ENCODE results near the gene HSF2BP.
"Not testable (repeated sequence)": the region's sequence is repeated elsewhere in the genome, so short reads cannot be mapped to it uniquely, and the experiment has no call there.

The HSF2BP gene

GRCh38 chr21:43596616-43597015, 62.7 kb downstream of the HSF2BP start:
- no peak for DNase-seq

DNA sequence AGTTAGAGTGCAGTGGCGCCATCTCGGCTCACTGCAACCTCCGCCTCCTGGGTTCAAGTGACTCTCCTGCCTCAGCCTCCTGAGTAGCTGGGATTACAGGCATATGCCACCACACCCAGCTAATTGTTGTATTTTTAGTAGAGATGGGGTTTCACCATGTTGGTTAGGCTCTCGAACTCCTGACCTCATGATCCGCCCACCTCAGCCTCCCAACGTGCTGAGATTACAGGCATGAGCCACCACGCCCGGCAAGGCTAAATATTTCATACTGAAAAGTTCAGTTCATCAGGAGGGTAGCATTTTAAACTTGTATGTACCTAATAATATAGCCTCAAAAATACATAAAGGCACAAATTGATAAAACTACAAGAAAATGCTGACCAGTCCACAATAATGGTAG, 63.5 kb downstream of the HSF2BP start:
- not testable (repeated sequence) for DNase-seq

DNA sequence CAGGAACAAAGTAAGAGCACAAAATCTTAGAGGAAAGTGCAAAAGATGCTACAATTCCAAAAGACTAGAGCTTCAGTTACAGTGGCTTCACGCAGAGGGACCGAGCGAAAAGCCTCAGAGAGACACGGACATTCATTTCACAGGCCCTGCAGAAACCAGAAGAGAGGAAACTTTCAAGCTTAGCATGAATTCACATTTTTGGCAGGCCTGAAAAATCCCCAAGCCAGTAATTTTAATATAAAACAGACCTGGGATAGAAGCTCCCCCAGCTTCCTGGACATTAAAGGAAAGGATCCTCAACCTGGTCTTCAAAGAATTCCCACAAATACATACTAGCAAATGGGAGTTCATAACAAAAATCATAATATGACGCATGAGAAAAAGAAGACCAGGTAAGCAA, 66.2 kb downstream of the HSF2BP start:
- DNase-seq: no peak

- DNase-seq: no peak
Observed at GRCh38 chr21:43591571-43591970, 67.7 kb downstream of the HSF2BP start.

DNA sequence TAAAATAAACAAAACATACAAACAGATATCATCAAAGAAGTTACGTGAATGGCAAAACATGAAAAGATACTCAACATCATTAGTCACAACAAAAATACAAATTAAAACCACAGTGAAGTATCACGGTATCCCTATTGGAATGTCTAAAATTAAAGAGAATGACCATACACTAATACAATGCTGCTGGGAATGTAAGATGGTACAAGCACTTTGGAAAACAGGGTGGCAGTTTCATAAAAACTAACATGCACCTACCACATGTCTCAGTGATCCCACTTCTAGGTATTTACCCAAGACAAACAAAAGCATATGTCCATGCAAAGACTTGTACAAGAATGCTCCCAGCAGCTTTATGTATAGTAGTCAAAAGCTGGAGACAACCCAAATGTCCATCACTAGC, 69.1 kb downstream of the HSF2BP start:
- DNase-seq: peak; percentile 37

GRCh38 chr21:43588957-43589356, 70.3 kb downstream of the HSF2BP start:
- DNase-seq: no peak

GRCh38 chr21:43585924-43586413, 73.3 kb downstream of the HSF2BP start:
- peak; percentile 99 for DNase-seq

- no peak for DNase-seq
Observed at GRCh38 chr21:43585514-43585913, 73.8 kb downstream of the HSF2BP start.

GRCh38 chr21:43581453-43581852, 77.8 kb downstream of the HSF2BP start:
- DNase-seq: no peak

GRCh38 chr21:43578677-43579303, 80.5 kb downstream of the HSF2BP start:
- DNase-seq: peak; percentile 69

GRCh38 chr21:43575473-43575844, 83.8 kb downstream of the HSF2BP start:
- DNase-seq: no peak

DNA sequence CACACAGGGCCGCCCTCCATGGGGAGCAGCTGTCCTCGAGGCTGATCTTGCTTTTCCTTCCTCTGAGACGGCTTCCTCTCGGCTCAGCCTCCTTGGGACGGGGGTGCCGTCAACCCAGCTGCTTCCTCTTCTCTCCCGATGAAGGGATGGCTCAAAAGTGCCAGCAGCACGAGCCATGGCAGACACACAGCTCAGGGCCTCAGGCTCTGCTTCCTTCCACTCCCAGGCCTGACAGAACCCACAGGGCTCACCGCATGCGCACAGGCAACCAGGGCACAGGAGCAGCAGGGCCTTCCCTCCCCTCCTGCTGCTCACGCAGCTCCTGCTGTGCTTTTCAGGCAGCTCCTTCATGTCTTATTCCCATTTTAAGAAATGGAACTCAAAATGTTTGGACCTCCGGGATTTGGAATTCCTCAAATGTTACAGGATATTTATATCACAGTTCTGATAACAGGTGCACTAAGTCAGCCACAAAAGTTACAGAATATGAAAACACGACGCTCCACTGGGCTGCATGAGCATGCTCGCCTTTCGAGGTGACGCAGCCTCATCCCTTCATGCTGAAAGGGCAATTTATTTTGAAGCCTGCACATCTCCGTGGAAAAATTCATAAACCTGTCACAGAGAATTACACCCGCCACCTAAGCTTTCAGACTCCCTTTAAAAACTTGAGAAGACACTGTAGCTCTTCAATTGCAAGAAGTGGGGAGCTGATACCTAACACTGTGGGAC, 84.4 kb downstream of the HSF2BP start:
- DNase-seq: no peak

DNA sequence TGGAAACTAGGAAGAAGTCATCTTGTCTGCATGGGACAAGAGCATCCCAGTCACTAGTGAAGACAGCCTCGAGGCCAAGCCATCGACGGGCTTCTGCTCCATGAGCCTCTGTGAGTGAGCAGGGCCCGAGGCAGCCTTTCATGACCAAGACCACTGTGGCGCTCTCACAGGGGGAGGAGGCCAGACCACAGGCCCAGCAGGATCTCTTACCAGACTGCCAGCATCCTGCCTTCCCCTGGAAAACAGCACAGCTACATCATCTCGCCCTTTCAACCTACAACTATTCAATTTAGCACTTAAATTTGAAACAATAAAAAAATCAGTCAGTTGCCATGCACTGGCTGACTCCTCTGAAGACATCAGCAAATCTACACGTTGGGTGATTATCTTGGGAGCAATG, 85.4 kb downstream of the HSF2BP start:
- DNase-seq: no peak

DNA sequence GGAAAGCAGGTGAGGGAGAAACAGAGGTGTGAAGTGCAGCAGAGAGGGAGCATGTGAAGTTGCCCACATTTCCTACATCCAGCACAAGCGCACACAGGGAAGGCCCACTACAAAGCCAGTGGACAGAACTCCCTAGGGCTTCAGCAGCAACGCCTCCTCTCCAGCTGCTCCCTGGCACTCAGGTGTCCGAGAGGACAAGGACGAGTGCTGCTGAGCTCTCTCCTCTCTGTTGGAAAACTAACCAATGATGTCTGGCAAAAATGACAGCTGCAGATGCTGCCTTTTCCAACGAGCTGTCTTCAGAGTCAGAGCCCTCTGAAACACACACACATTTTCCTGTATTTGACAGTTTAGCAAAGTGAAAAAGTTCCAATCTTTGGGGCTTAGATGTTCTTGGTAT, 86.8 kb downstream of the HSF2BP start:
- no peak for DNase-seq

- no peak for DNase-seq
Observed at GRCh38 chr21:43571976-43572375, 87.3 kb downstream of the HSF2BP start.

- not testable (repeated sequence) for DNase-seq
Observed at GRCh38 chr21:43570195-43570594, 89.1 kb downstream of the HSF2BP start.

GRCh38 chr21:43562451-43562850, 96.8 kb downstream of the HSF2BP start:
- DNase-seq: not testable (repeated sequence)

DNA sequence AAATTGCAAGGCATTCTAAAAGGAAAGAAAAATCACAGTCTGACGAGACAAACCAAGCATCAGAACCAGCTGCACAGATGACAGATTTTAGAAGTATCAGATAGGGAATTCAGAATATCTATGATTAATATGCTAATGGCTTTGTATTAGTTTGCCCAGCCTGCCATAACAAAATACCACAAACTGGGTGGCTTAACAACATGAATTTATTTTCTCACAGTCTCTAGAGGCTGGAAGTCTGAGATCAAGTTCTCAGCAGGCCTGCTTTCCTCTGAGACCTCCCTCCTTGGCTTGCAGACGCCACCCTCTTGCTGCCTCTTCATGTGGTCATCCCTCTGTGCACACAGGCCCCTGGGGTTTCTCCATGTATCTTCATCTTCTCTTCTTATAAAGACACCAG, 118.7 kb downstream of the HSF2BP start:
- DNase-seq: not testable (repeated sequence)

DNA sequence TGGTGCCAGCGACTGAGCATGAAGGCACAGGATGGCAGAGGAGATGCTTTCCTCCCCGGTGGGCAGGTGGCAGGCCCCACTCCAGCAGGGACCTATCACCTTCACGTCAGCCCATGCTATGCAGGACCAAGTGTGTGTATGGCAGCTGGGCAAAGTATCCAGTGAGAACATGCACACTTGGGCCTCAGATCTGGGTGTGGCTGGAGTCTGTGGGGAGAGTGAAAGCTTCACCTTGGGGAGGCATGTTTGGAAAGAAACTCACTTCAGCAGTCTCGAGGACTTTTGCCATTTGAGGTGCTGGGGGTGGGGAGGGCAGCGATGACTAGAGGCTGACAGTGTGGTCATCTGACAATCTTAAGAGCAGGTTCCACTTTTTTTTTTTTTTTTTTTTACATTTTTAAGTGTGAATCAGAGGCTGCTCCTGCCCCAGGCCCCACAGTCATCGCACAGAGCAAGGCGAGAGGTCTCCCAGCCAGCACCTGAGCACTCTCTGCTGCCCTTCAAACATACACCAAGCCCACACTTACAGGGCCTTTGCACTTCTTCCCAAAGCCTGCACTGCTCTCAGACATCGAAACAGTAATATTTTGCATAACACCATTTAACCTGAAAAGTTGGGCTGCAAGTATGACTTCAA, 136.7 kb downstream of the HSF2BP start:
- not testable (repeated sequence) for DNase-seq

GRCh38 chr21:43517701-43518100, 141.6 kb downstream of the HSF2BP start:
- DNase-seq: not testable (repeated sequence)

DNA sequence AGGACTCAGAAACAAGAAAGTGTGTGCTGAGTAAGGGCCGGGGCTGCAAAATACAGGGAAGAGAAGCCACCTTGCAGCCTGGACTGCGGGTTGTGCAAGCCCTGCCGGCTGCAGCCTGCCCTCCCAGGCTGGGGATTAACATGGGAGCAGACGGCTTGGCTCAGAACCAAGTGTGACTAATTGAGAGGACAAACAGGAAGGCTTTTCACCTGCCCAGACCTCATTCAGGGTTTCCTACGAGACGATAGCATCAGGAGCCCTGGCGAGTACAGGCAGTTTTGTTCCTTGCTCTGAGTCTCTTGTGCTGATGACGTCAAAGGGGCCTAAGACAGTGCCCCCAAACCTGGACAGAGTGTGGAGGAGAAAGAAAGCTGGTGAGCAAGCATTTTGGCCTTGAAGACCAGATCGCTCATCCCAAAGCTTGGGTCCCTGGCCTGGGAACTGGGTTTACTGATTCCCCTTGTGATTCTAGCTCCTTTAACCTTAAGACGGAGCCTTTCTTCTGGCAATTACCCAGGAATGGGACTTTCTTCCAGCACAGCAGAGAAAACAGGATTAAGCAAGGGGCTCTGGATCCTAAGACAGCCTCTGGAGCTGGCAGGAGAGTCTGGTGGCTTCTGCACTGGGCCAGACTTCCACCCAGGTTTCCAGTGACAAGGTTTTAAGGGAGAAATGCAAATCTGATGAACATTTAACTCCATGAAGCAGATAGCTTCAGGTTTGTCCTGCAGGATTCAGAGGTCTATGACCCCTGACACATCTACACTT, 142.2 kb downstream of the HSF2BP start:
- DNase-seq: not testable (repeated sequence)

DNA sequence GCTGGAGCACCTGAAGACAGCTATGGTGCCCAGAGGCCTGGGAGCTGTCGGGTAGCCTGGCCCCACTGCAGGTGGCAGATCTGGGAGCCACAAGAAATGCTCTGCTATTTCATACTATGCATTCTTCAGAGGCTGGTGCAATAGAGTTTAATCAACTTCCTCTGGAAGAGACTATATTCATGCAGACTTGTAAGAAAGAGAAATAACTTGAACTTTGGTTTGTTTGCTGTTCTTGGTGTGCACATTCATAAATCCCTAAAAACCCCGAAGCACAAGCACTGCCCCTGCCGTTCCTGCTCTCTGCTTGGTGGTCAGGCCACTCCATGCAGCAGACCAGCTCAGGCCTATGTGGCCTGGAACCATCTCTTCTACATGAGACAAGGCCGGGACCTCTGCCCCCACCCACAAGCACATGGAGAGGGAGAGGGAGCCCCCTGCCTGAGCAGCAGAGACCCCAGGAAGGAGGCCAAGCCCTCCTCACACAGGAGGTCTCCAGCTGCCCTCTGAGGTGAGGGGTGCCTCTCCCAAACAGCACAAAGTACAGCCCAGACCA, 142.9 kb downstream of the HSF2BP start:
- not testable (repeated sequence) for DNase-seq

GRCh38 chr21:43514834-43515233, 144.5 kb downstream of the HSF2BP start:
- not testable (repeated sequence) for DNase-seq
